HCT116 (cell line): ENCODE measurements around the gene ASB10. TPM values are rescaled to one million over a fixed set of nuclear protein-coding genes. Genes with fewer than 3 reads are reported as not detected.

ENCODE experiments used
- ATAC-seq: fragments of 200-7000 bp; cut with Tn5 transposase; 2 replicates; pipeline ENCODE4 v1.9.1; 2020; ENCODE audit warnings: mild to moderate bottlenecking, moderate library complexity
- BruUV-seq: library from RNA; stranded (reverse); fragments of 400-500 nt; replicated peaks from 2 replicates; lab custom pipeline; 2021; lab: Mats Ljungman, UMichigan
- CTCF ChIA-PET: fragments of 300-600 bp; sonication (Branson Sonifier 250); formaldehyde crosslinking; loops from one replicate; lab custom pipeline; 2021; ENCODE audit warnings: antibody characterized with exemption; lab: Charles Lee
- POLR2A ChIA-PET: fragments of 300-600, 350-600 bp; sonication (Branson Sonifier 250); formaldehyde crosslinking; loops from one replicate; lab custom pipeline; 2021; ENCODE audit warnings: antibody characterized with exemption; lab: Charles Lee
- RAD21 ChIA-PET, 2 experiments: fragments of 300-600 bp; sonication (Branson Sonifier 250); formaldehyde crosslinking; loops; one replicate each; lab custom pipeline; 2023; ENCODE audit warnings: low total read pairs in 2 of 2; ENCODE audit not compliant: uncharacterized antibody in 2 of 2, unreplicated experiment in 2 of 2, low non-redundant PET in 1 of 2; lab: Charles Lee
- DNase-seq: peaks from one replicate; pipeline ENCODE4 v3.0.0-alpha.2; 2010; ENCODE audit warnings: low read depth, low spot score
- H2AFZ ChIP-seq: fragments of 200-600 bp; shearing (Covaris generic), sonication (generic); 2 replicates; pipeline ENCODE4 v1.6.1; 2017; ENCODE audit warnings: low read depth, mixed run types, mixed read lengths, antibody characterized with exemption, low read length; ENCODE audit not compliant: poor library complexity, severe bottlenecking
- H3K27ac ChIP-seq: 2 replicates; pipeline ENCODE4 v1.5.1; 2012; ENCODE audit warnings: low read depth, low read length
- H3K27me3 ChIP-seq: fragments of 200-600 bp; sonication (generic); 2 replicates; pipeline ENCODE4 v1.6.1; 2016; ENCODE audit warnings: mixed run types, low read length, mixed read lengths; ENCODE audit not compliant: insufficient read depth
- H3K36me3 ChIP-seq, 2 experiments: fragments of 200-500 bp in 1 of 2; fragments of 200-600 bp in 1 of 2; sonication (Bioruptor generic) in 1 of 2; sonication (generic) in 1 of 2; 2 replicates each; pipeline versions ENCODE4 v1.5.1 to v1.6.1; 2014 to 2016; ENCODE audit warnings: low read length in 2 of 2, inconsistent platforms in 1 of 2, mixed read lengths in 1 of 2, mixed run types in 1 of 2; ENCODE audit not compliant: insufficient read depth in 2 of 2, control insufficient read depth in 1 of 2
- H3K4me1 ChIP-seq, 2 experiments: fragments of 200-600 bp in 1 of 2; sonication (generic) in 1 of 2; 2 replicates each; pipeline versions ENCODE4 v1.5.1 to v1.6.1; 2012 to 2017; ENCODE audit warnings: low read length in 2 of 2, inconsistent platforms in 1 of 2, mild to moderate bottlenecking in 1 of 2, mixed read lengths in 1 of 2, mixed run types in 1 of 2, moderate library complexity in 1 of 2; ENCODE audit not compliant: insufficient read depth in 2 of 2, control insufficient read depth in 1 of 2
- H3K4me2 ChIP-seq: fragments of 200-600 bp; sonication (generic); 2 replicates; pipeline ENCODE4 v1.6.1; 2017; ENCODE audit warnings: mixed run types, low read length, mixed read lengths
- H3K4me3 ChIP-seq, 2 experiments: fragments of 200-600 bp in 1 of 2; sonication (generic) in 1 of 2; replicated peaks in 1 of 2; 2 replicates each; pipeline ENCODE4 v1.5.1; 2011 to 2016; ENCODE audit warnings: low read length in 2 of 2, control low read depth in 1 of 2, low read depth in 1 of 2, mild to moderate bottlenecking in 1 of 2, mixed read lengths in 1 of 2, mixed run types in 1 of 2
- H3K79me2 ChIP-seq: fragments of 200-600 bp; sonication (generic); 2 replicates; pipeline ENCODE4 v1.6.1; 2017; ENCODE audit warnings: mild to moderate bottlenecking, mixed run types, low read length, moderate library complexity, mixed read lengths; ENCODE audit not compliant: insufficient read depth
- H3K9ac ChIP-seq: fragments of 200-600 bp; sonication (generic); 2 replicates; pipeline ENCODE4 v1.6.1; 2016; ENCODE audit warnings: low read length, mixed read lengths
- H3K9me2 ChIP-seq: fragments of 200-600 bp; sonication (generic), shearing (Covaris generic); 2 replicates; pipeline ENCODE4 v1.6.1; 2017; ENCODE audit warnings: mixed run types, mild to moderate bottlenecking, moderate library complexity; ENCODE audit not compliant: insufficient read depth
- H3K9me3 ChIP-seq, 2 experiments: fragments of 200-500 bp in 1 of 2; fragments of 200-600 bp in 1 of 2; sonication (Bioruptor generic) in 1 of 2; sonication (generic) in 1 of 2; 2 replicates each; pipeline ENCODE4 v1.6.1; 2014 to 2017; ENCODE audit warnings: low read length in 2 of 2, mixed read lengths in 2 of 2, inconsistent platforms in 1 of 2, low read depth in 1 of 2, mild to moderate bottlenecking in 1 of 2, mixed run types in 1 of 2, moderate library complexity in 1 of 2; ENCODE audit not compliant: control insufficient read depth in 1 of 2, insufficient read depth in 1 of 2
- H4K20me1 ChIP-seq: fragments of 200-600 bp; sonication (generic), shearing (Covaris generic); 2 replicates; pipeline ENCODE4 v1.6.1; 2017; ENCODE audit warnings: mixed run types, mild to moderate bottlenecking, moderate library complexity; ENCODE audit not compliant: insufficient read depth
- CBX3 ChIP-seq: IDR thresholded peaks from 2 replicates; pipeline ENCODE4 v1.6.1; 2012; ENCODE audit warnings: low read depth
- CEBPB ChIP-seq: IDR thresholded peaks from 2 replicates; pipeline ENCODE4 v1.6.1; 2012; ENCODE audit warnings: low read depth
- CTCF ChIP-seq, 3 experiments: fragments of 200-600 bp in 1 of 3; sonication (generic) in 1 of 3; IDR thresholded peaks in 2 of 3; conservative IDR thresholded peaks in 1 of 3; 2 replicates each; pipeline ENCODE4 v1.5.1; 2012 to 2017; ENCODE audit warnings: low read depth in 2 of 3, low read length in 2 of 3, antibody characterized with exemption in 1 of 3, borderline replicate concordance in 1 of 3, control low read depth in 1 of 3, mild to moderate bottlenecking in 1 of 3, mixed read lengths in 1 of 3, mixed run types in 1 of 3, moderate library complexity in 1 of 3; ENCODE audit not compliant: insufficient read depth in 1 of 3
- EGR1 ChIP-seq: IDR thresholded peaks from 2 replicates; pipeline ENCODE4 v1.6.1; 2012; ENCODE audit warnings: low read depth
- ELF1 ChIP-seq: IDR thresholded peaks from 2 replicates; pipeline ENCODE4 v1.6.1; 2012; ENCODE audit warnings: low read depth, borderline replicate concordance
- FOSL1 ChIP-seq: IDR thresholded peaks from 2 replicates; pipeline ENCODE4 v1.6.1; 2012; ENCODE audit warnings: low read depth
- JUND ChIP-seq: IDR thresholded peaks from 2 replicates; pipeline ENCODE4 v1.6.1; 2012
- MAX ChIP-seq: IDR thresholded peaks from 2 replicates; pipeline ENCODE4 v1.6.1; 2012
- POLR2A ChIP-seq: IDR thresholded peaks from 2 replicates; pipeline ENCODE4 v1.7.0; 2011; ENCODE audit warnings: borderline replicate concordance; ENCODE audit not compliant: insufficient read depth, insufficient read length; ENCODE audit errors: extremely low read depth
- POLR2AphosphoS5 ChIP-seq: IDR thresholded peaks from 2 replicates; pipeline ENCODE4 v1.6.1; 2011; ENCODE audit warnings: mild to moderate bottlenecking, low read depth, low read length, moderate library complexity
- SIN3A ChIP-seq: IDR thresholded peaks from 2 replicates; pipeline ENCODE4 v1.6.1; 2012; ENCODE audit warnings: low read depth
- SP1 ChIP-seq: IDR thresholded peaks from 2 replicates; pipeline ENCODE4 v1.6.1; 2012; ENCODE audit warnings: low read depth
- SRF ChIP-seq: IDR thresholded peaks from 2 replicates; pipeline ENCODE4 v1.6.1; 2012; ENCODE audit warnings: low read depth
- TCF7L2 ChIP-seq: IDR thresholded peaks from 2 replicates; pipeline ENCODE4 v1.7.0; 2011; ENCODE audit warnings: borderline replicate concordance, inconsistent platforms; ENCODE audit not compliant: insufficient read depth, insufficient read length; ENCODE audit errors: extremely low read depth
- YY1 ChIP-seq: IDR thresholded peaks from 2 replicates; pipeline ENCODE4 v1.6.1; 2011; ENCODE audit warnings: low read length, low read depth, moderate library complexity, mild to moderate bottlenecking; ENCODE audit not compliant: insufficient replicate concordance; ENCODE audit errors: extremely low read depth
- ZFX ChIP-seq: fragments of 450-650 bp; IDR thresholded peaks from 2 replicates; pipeline ENCODE4 v1.6.1; 2017
- ZNF274 ChIP-seq: fragments of 200-500 bp; sonication (Bioruptor generic); IDR thresholded peaks from 2 replicates; pipeline ENCODE4 v1.6.1; 2014; ENCODE audit warnings: mild to moderate bottlenecking, low read depth, low read length, inconsistent platforms
- intact Hi-C: fragments of 100-400 bp; cut with micrococcal nuclease; formaldehyde crosslinking; loops from 2 replicates; pipeline ENCODE4 v1.10.0; 2022
- total RNA-seq: library from RNA; stranded (reverse); gene quantifications from one replicate; pipeline ENCODE4 v1.2.1, GENCODE V29; 2021; ENCODE audit not compliant: unreplicated experiment
- TF ChIP-seq, protein P1 (sequence below): IDR thresholded peaks from 2 replicates; pipeline ENCODE4 v1.6.1; 2012
- TF ChIP-seq, protein P2 (sequence below): IDR thresholded peaks from 2 replicates; pipeline ENCODE4 v1.6.1; 2012; ENCODE audit warnings: low read depth
- TF ChIP-seq, protein P3 (sequence below): IDR thresholded peaks from 2 replicates; pipeline ENCODE4 v1.6.1; 2011; ENCODE audit warnings: mild to moderate bottlenecking, low read length, moderate library complexity; ENCODE audit not compliant: insufficient replicate concordance; ENCODE audit errors: extremely low read depth

The ASB10 gene
- total RNA-seq, 1 experiment from 2014 or later = not detected

- Histone ChIP-seq H3K4me3 (no peak overlapping the region), H3K4me1 (no peaks in the 10 kb centered on the region), H3K36me3 (no peaks in the 10 kb centered on the region), H3K9me2 (no peaks in the 10 kb centered on the region), H3K4me2 (no peak overlapping the region), H3K9ac (no peak overlapping the region), H3K27ac (no peak overlapping the region), H2AFZ (no peak overlapping the region), H3K27me3 (no peaks in the 10 kb centered on the region; the same call in 1 of the 2 replicates), H3K9me3 (no peaks in the 10 kb centered on the region), H4K20me1 (no peaks in the 10 kb centered on the region), H3K79me2 (no peaks in the 10 kb centered on the region)
- RAD21 ChIA-PET = no interaction called here
- BruUV-seq = no TSS peak
- DNase-seq = no peak
- ATAC-seq = no peak
- no peak for TF ChIP-seq MAX
- no peak for TF ChIP-seq YY1
- TF ChIP-seq ZFX = no peak
- no peak for TF ChIP-seq ZNF274
- TF ChIP-seq SRF = no peak
- no peak for TF ChIP-seq SIN3A
- TF ChIP-seq CBX3 = no peak
- TF ChIP-seq CEBPB = no peak
- no peak for TF ChIP-seq JUND
- no peak for TF ChIP-seq TCF7L2
- TF ChIP-seq SP1 = no peak
- TF ChIP-seq, protein P1, sequence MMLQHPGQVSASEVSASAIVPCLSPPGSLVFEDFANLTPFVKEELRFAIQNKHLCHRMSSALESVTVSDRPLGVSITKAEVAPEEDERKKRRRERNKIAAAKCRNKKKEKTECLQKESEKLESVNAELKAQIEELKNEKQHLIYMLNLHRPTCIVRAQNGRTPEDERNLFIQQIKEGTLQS = no peak
- TF ChIP-seq, protein P2, sequence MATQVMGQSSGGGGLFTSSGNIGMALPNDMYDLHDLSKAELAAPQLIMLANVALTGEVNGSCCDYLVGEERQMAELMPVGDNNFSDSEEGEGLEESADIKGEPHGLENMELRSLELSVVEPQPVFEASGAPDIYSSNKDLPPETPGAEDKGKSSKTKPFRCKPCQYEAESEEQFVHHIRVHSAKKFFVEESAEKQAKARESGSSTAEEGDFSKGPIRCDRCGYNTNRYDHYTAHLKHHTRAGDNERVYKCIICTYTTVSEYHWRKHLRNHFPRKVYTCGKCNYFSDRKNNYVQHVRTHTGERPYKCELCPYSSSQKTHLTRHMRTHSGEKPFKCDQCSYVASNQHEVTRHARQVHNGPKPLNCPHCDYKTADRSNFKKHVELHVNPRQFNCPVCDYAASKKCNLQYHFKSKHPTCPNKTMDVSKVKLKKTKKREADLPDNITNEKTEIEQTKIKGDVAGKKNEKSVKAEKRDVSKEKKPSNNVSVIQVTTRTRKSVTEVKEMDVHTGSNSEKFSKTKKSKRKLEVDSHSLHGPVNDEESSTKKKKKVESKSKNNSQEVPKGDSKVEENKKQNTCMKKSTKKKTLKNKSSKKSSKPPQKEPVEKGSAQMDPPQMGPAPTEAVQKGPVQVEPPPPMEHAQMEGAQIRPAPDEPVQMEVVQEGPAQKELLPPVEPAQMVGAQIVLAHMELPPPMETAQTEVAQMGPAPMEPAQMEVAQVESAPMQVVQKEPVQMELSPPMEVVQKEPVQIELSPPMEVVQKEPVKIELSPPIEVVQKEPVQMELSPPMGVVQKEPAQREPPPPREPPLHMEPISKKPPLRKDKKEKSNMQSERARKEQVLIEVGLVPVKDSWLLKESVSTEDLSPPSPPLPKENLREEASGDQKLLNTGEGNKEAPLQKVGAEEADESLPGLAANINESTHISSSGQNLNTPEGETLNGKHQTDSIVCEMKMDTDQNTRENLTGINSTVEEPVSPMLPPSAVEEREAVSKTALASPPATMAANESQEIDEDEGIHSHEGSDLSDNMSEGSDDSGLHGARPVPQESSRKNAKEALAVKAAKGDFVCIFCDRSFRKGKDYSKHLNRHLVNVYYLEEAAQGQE = no peak
- no peak for TF ChIP-seq POLR2AphosphoS5
- TF ChIP-seq, protein P3, sequence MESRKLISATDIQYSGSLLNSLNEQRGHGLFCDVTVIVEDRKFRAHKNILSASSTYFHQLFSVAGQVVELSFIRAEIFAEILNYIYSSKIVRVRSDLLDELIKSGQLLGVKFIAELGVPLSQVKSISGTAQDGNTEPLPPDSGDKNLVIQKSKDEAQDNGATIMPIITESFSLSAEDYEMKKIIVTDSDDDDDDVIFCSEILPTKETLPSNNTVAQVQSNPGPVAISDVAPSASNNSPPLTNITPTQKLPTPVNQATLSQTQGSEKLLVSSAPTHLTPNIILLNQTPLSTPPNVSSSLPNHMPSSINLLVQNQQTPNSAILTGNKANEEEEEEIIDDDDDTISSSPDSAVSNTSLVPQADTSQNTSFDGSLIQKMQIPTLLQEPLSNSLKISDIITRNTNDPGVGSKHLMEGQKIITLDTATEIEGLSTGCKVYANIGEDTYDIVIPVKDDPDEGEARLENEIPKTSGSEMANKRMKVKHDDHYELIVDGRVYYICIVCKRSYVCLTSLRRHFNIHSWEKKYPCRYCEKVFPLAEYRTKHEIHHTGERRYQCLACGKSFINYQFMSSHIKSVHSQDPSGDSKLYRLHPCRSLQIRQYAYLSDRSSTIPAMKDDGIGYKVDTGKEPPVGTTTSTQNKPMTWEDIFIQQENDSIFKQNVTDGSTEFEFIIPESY = no peak
- TF ChIP-seq CTCF (IDR thresholded peaks at IDR 0.05 in 2 of 3, conservative IDR thresholded peaks at IDR 0.05 in 1 of 3; ENCODE audit: borderline replicate concordance in 1 of 3, insufficient read depth in 1 of 3, low read depth in 2 of 3, low read length in 2 of 3) = no peak
- TF ChIP-seq POLR2A = no peak
- no peak for TF ChIP-seq ELF1
- TF ChIP-seq FOSL1 = no peak
- TF ChIP-seq EGR1 = no peak
- CTCF ChIA-PET = no interaction called here
- intact Hi-C loops = no loop called here
- POLR2A ChIA-PET = no interaction called here
Measured at GRCh38 chr7:151189038-151189437, 2.0 kb upstream of the ASB10 start.
